A673 (cell line): ENCODE results near the gene BCL7A. TPM values are rescaled to one million over a fixed set of nuclear protein-coding genes. Genes with fewer than 3 reads are reported as not detected.
"Not testable (repeated sequence)": the region's sequence is repeated elsewhere in the genome, so short reads cannot be mapped to it uniquely, and the experiment has no call there.

Experiments
- BruUV-seq: library from RNA; stranded (reverse); fragments of 400-500 nt; replicated peaks from 2 replicates; lab custom pipeline; 2021; lab: Mats Ljungman, UMichigan
- CTCF ChIA-PET: fragments of 300-600 bp; sonication (Branson Sonifier 250); formaldehyde crosslinking; loops from one replicate; lab custom pipeline; 2022; ENCODE audit warnings: antibody characterized with exemption; lab: Charles Lee
- POLR2A ChIA-PET: fragments of 300-600 bp; sonication (Branson Sonifier 250); formaldehyde crosslinking; loops from one replicate; lab custom pipeline; 2022; ENCODE audit warnings: antibody characterized with exemption; ENCODE audit not compliant: low non-redundant PET; lab: Charles Lee
- DNase-seq: peaks from one replicate; pipeline ENCODE4 v3.0.0-alpha.2; 2015; ENCODE audit warnings: low spot score
- H3K27ac ChIP-seq: fragments of 200-600 bp; sonication (generic); 2 replicates; pipeline ENCODE4 v1.5.1; 2016; ENCODE audit warnings: mixed run types, low read depth, mild to moderate bottlenecking, mixed read lengths, antibody characterized with exemption, low read length; ENCODE audit not compliant: poor library complexity, severe bottlenecking
- H3K27me3 ChIP-seq: fragments of 200-600 bp; sonication (generic); replicated peaks from 2 replicates; pipeline ENCODE4 v1.6.1; 2017; ENCODE audit warnings: mixed run types, low read depth, mild to moderate bottlenecking, mixed read lengths, antibody characterized with exemption, low read length; ENCODE audit not compliant: insufficient read depth, poor library complexity
- H3K36me3 ChIP-seq: fragments of 200-600 bp; sonication (generic); 2 replicates; pipeline ENCODE4 v1.6.1; 2016; ENCODE audit warnings: mixed run types, mild to moderate bottlenecking, mixed read lengths, antibody characterized with exemption, low read length; ENCODE audit not compliant: insufficient read depth, poor library complexity, severe bottlenecking
- H3K4me1 ChIP-seq: fragments of 200-600 bp; sonication (generic); 2 replicates; pipeline ENCODE4 v1.6.1; 2017; ENCODE audit warnings: mixed run types, mild to moderate bottlenecking, mixed read lengths, antibody characterized with exemption, low read length; ENCODE audit not compliant: insufficient read depth, poor library complexity, severe bottlenecking
- H3K4me3 ChIP-seq: fragments of 200-600 bp; sonication (generic); 2 replicates; pipeline ENCODE4 v1.5.1; 2016; ENCODE audit warnings: low read depth, mixed run types, mild to moderate bottlenecking, mixed read lengths, low read length; ENCODE audit not compliant: poor library complexity, severe bottlenecking
- H3K9me3 ChIP-seq: fragments of 200-600 bp; sonication (generic); 2 replicates; pipeline ENCODE4 v1.6.1; 2016; ENCODE audit warnings: mixed run types, low read depth, mild to moderate bottlenecking, mixed read lengths, antibody characterized with exemption, low read length; ENCODE audit not compliant: poor library complexity, severe bottlenecking
- EZH2 ChIP-seq: fragments of 200-600 bp; sonication (generic); IDR thresholded peaks from 2 replicates; pipeline ENCODE4 v1.6.1; 2017; ENCODE audit warnings: borderline replicate concordance, low read depth, mild to moderate bottlenecking, mixed read lengths, antibody characterized with exemption, low read length; ENCODE audit not compliant: poor library complexity, severe bottlenecking
- intact Hi-C: fragments of 100-400 bp; cut with micrococcal nuclease; formaldehyde crosslinking; loops from one replicate; pipeline ENCODE4 v1.10.0; 2022; ENCODE audit not compliant: unreplicated experiment
- total RNA-seq: library from RNA; stranded (reverse); gene quantifications from 2 replicates; pipeline ENCODE4 v1.2.3, GENCODE V29; 2021
- TF ChIP-seq, protein P1 (sequence below): fragments of 300-800, 200-600 bp; sonication (generic); conservative IDR thresholded peaks from 2 replicates; pipeline ENCODE4 v1.5.1; 2017; ENCODE audit warnings: low read depth, mild to moderate bottlenecking, antibody characterized with exemption, low read length, moderate library complexity, mixed read lengths

Gene BCL7A
- total RNA-seq, 1 experiment from 2014 or later = 40.7 TPM

GRCh38 chr12:122035292-122035691, 13.6 kb downstream of the BCL7A start:
- BruUV-seq = no TSS peak
- Histone ChIP-seq H3K4me3 (no peak overlapping the region), H3K27ac (no peak overlapping the region), H3K4me1 (no peaks in the 10 kb centered on the region), H3K36me3 (peaks cover 29% of the 10 kb centered on the region), H3K9me3 (no peaks in the 10 kb centered on the region), H3K27me3 (no peaks in the 10 kb centered on the region)
- POLR2A ChIA-PET = no interaction called here
- CTCF ChIA-PET = no interaction called here
- no peak for DNase-seq
- TF ChIP-seq, protein P1, sequence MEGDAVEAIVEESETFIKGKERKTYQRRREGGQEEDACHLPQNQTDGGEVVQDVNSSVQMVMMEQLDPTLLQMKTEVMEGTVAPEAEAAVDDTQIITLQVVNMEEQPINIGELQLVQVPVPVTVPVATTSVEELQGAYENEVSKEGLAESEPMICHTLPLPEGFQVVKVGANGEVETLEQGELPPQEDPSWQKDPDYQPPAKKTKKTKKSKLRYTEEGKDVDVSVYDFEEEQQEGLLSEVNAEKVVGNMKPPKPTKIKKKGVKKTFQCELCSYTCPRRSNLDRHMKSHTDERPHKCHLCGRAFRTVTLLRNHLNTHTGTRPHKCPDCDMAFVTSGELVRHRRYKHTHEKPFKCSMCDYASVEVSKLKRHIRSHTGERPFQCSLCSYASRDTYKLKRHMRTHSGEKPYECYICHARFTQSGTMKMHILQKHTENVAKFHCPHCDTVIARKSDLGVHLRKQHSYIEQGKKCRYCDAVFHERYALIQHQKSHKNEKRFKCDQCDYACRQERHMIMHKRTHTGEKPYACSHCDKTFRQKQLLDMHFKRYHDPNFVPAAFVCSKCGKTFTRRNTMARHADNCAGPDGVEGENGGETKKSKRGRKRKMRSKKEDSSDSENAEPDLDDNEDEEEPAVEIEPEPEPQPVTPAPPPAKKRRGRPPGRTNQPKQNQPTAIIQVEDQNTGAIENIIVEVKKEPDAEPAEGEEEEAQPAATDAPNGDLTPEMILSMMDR = no peak
- TF ChIP-seq EZH2 = no peak
- intact Hi-C loops = no loop called here

- no peak overlapping the region for H3K27ac ChIP-seq
- TF ChIP-seq, protein P1 = no peak
- TF ChIP-seq EZH2 = no peak
- no peak for DNase-seq
- H3K4me1 ChIP-seq = no peaks in the 10 kb centered on the region
- ChIA-PET CTCF (no interaction called here), POLR2A (no interaction called here)
- H3K4me3 ChIP-seq = no peak overlapping the region
- H3K27me3 ChIP-seq = no peaks in the 10 kb centered on the region
- intact Hi-C loops = no loop called here
- BruUV-seq = no TSS peak
- H3K36me3 ChIP-seq = peaks cover 29% of the 10 kb centered on the region
- no peaks in the 10 kb centered on the region for H3K9me3 ChIP-seq
Observed at GRCh38 chr12:122036153-122036552, 14.5 kb downstream of the BCL7A start.

DNA sequence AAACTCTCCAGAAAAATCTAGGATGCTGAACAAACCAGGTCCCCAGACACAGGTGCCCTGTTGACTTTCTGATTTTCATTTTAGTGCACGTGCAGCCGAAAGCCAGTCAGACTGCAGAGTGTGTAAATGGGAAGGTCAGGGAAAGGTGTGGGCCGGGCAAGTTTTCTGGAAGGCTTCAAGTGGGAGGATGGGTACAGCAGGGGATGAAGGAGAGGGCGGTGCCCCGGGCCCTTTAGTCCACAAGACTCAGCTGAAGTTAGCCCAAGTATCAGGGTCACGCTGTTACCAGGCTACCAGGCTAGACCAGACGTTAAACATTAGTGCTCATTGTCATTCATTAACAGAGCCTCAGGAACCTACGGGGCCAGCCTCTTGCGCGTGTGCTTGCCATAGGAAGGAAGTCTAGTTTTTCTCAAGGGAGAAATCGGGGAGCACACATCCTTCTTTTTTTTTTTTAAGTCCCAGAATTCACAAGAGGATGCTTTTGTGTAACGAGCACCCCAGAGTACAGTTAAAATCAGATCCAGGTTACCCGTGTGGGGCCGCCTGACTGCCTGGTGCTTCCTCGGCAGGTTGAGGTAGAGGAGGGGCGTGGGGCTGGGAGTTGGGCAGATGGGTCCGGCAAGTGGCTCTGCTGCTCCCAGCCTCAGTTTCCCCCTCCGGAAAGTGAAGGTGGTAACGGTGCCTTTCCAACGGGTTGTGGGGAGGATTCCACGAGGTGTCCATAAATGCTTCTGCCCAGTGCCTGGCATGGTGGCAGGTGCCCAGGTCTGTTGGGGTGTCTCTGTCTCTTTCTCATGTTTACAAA, 19.1 kb downstream of the BCL7A start:
- BruUV-seq = no TSS peak
- Histone ChIP-seq H3K4me3 (no peak overlapping the region), H3K27me3 (no peaks in the 10 kb centered on the region), H3K36me3 (peaks cover 42% of the 10 kb centered on the region), H3K9me3 (no peaks in the 10 kb centered on the region), H3K27ac (no peak overlapping the region), H3K4me1 (no peaks in the 10 kb centered on the region)
- ChIA-PET CTCF (no interaction called here), POLR2A (no interaction called here)
- TF ChIP-seq, protein P1 = no peak
- no peak for TF ChIP-seq EZH2
- DNase-seq = no peak
- intact Hi-C loops = no loop called here

GRCh38 chr12:122041458-122041857, 19.8 kb downstream of the BCL7A start:
- H3K27ac ChIP-seq, H3K27me3 ChIP-seq, BruUV-seq, H3K9me3 ChIP-seq, H3K4me3 ChIP-seq, POLR2A ChIA-PET, DNase-seq, CTCF ChIA-PET, intact Hi-C loops, H3K4me1 ChIP-seq: not testable (repeated sequence)
- peaks cover 44% of the 10 kb centered on the region for H3K36me3 ChIP-seq
